Naive thymus-derived CD8-positive, alpha-beta T cell (primary cell): Measurements from ENCODE around the gene KCNK5. TPM values are rescaled to one million over a fixed set of nuclear protein-coding genes. Genes with fewer than 3 reads are reported as not detected.

Source experiments
- ATAC-seq, 2 donors: fragments of 150-1000 bp; cut with Tn5 transposase in 1 of 2; sonication (Bioruptor Pico), chemical (Tn5 transposase) in 1 of 2; 1 replicate in 1 of 2; 2 replicates in 1 of 2; pipeline ENCODE4 v1.10.0; 2021; ENCODE audit warnings: mild to moderate bottlenecking in 2 of 2, moderate library complexity in 2 of 2
- POLR2A ChIA-PET: fragments of 350-600 bp; sonication (Branson Sonifier 250); formaldehyde crosslinking; loops from one replicate; lab custom pipeline; 2021; ENCODE audit warnings: antibody characterized with exemption; lab: Charles Lee
- DNase-seq, 10 donors: peaks; one replicate each; pipeline versions ENCODE4 v3.0.0 to v3.0.0-alpha.2; 2020 to 2022
- H3K27ac Mint-ChIP-seq, 10 donors: one replicate each; pipeline ENCODE4 v1.8.0; 2020 to 2022; ENCODE audit warnings: mild to moderate bottlenecking in 10 of 10, mixed read lengths in 10 of 10, moderate library complexity in 4 of 10, inconsistent platforms in 1 of 10
- H3K27me3 Mint-ChIP-seq, 5 donors: one replicate each; pipeline ENCODE4 v1.8.0; 2021 to 2022; ENCODE audit warnings: mixed read lengths in 5 of 5
- H3K36me3 Mint-ChIP-seq, 3 donors: one replicate each; pipeline ENCODE4 v1.8.0; 2020 to 2022; ENCODE audit warnings: mixed read lengths in 3 of 3, mild to moderate bottlenecking in 2 of 3, inconsistent platforms in 1 of 3
- H3K4me1 Mint-ChIP-seq, 4 donors: one replicate each; pipeline ENCODE4 v1.8.0; 2021 to 2022; ENCODE audit warnings: mixed read lengths in 4 of 4
- H3K4me3 Mint-ChIP-seq, 10 donors: one replicate each; pipeline ENCODE4 v1.8.0; 2020 to 2022; ENCODE audit warnings: mild to moderate bottlenecking in 10 of 10, mixed read lengths in 10 of 10, moderate library complexity in 6 of 10, inconsistent platforms in 1 of 10
- H3K9me3 Mint-ChIP-seq, 9 donors: one replicate each; pipeline ENCODE4 v1.8.0; 2020 to 2022; ENCODE audit warnings: mixed read lengths in 9 of 9, mild to moderate bottlenecking in 3 of 9, inconsistent platforms in 1 of 9, moderate library complexity in 1 of 9
- polyA plus RNA-seq, 3 donors: library from polyadenylated mRNA; unstranded; fragments of 300-500 nt; fragmentation: Illumina TruSeq; gene quantifications; one replicate each; pipeline ENCODE4 v1.2.3, GENCODE V29; 2021
- total RNA-seq, 8 experiments: library from RNA in 2 of 8; stranded (reverse) in 2 of 8; gene quantifications; one replicate each; pipeline ENCODE4 v1.2.3 and lab custom pipeline; 2021 to 2026

Gene KCNK5, protein sequence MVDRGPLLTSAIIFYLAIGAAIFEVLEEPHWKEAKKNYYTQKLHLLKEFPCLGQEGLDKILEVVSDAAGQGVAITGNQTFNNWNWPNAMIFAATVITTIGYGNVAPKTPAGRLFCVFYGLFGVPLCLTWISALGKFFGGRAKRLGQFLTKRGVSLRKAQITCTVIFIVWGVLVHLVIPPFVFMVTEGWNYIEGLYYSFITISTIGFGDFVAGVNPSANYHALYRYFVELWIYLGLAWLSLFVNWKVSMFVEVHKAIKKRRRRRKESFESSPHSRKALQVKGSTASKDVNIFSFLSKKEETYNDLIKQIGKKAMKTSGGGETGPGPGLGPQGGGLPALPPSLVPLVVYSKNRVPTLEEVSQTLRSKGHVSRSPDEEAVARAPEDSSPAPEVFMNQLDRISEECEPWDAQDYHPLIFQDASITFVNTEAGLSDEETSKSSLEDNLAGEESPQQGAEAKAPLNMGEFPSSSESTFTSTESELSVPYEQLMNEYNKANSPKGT
- under 1 TPM; 0.11 to 0.16 TPM for total RNA-seq
- not detected for polyA plus RNA-seq
- total RNA-seq (lab: John Stamatoyannopoulos, UW) = 0.52 to 52.2 (median 1.2) reads per million in 6 experiments

DNA sequence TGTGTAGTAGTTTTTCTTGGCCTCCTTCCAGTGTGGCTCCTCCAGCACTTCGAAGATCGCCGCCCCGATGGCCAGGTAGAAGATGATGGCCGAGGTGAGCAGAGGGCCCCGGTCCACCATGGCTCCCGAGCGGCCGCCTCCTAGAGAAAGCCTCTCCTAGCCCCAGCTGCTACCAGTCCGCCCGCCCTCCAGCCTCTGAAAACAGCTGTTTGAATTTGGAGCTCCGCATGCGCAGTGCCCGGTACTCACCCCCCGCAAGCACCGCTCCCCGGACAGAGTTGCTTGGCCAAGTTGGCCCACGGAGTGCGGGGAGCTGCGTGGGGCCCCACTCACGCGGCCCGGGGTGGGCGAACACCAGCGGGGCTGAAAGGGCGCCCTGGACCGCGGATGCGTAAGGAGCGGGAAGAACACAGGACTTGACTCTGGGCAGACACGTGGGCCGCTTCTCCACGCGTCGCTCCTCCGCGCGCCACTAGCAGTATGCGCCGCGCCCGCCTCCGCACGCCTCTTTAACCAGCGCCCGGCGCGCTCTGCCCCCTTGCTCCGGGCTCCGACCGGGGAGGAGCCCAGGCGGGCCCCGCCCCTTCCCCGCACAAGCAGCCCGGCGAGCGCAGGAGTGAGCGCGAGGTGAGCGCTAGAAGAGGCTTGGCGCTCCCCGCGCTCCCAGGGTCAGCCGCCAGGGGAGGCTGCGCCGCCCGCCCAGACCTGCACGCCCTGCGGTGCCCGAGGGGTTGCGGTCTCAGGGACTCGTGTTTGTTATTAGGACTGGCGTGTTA lies at the start of gene KCNK5:
TSS of gene KCNK5 (minus strand) at position 484 of the 776 bp plus-strand sequence. CDS start at position 120, 364 bp downstream.
- DNase-seq (peak; percentile 41 to 71 (median 50)), ATAC-seq (peak; percentile 80 to 95)
- Mint-ChIP-seq H3K36me3 (no peaks in the 10 kb centered on the region), H3K27me3 (peaks cover 0 to 9% (median 3%) of the 10 kb centered on the region in 5 donors), H3K4me3 (peak within 1 kb of the TSS; percentile 68 to 83 (median 76)), H3K27ac (peak within 1 kb of the TSS in 4 of 10 donors; percentile 25 to 68 (median 49)), H3K9me3 (no peaks in the 10 kb centered on the region), H3K4me1 (peaks cover 18 to 45% (median 35%) of the 10 kb centered on the region in 4 donors)
- POLR2A ChIA-PET = no interaction called here

DNA sequence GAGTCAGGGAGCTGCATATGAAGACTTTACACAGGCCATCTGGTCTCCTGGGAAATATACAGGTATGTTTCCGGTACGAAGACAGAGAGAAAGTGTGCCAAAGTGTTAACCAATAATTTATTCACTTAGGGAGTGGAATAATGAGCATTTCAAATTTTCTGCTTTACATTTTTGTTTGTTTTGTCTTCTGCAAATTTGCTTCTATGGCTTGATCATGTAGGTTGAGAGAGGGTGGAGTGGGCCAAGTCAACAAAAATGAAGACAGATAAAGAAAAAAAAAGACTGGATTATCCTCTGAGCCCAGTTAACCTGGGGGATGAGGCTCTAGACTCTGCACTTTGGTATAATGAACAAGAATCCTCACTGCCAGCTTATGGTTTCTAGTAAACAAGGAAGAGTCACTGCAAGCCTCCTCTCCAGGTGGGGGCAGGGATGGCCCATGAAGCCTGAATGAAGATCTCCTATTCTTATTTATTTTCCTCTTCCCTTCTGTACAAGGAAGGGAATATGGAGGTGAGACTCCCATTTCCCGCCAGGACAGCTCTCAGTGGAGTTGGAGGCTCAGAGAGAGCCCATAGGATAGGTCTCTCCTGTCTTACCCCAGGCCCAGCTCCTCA lies 47.2 kb upstream of the KCNK5 start:
- H3K36me3 Mint-ChIP-seq = no peaks in the 10 kb centered on the region
- ATAC-seq (no peak), DNase-seq (no peak)
- H3K27me3 Mint-ChIP-seq = peaks cover 0 to 10% (median 0%) of the 10 kb centered on the region in 5 donors
- H3K4me3 Mint-ChIP-seq = no peak overlapping the region
- POLR2A ChIA-PET = no interaction called here
- no peak overlapping the region for H3K27ac Mint-ChIP-seq
- no peaks in the 10 kb centered on the region for H3K9me3 Mint-ChIP-seq
- H3K4me1 Mint-ChIP-seq = no peaks in the 10 kb centered on the region

DNA sequence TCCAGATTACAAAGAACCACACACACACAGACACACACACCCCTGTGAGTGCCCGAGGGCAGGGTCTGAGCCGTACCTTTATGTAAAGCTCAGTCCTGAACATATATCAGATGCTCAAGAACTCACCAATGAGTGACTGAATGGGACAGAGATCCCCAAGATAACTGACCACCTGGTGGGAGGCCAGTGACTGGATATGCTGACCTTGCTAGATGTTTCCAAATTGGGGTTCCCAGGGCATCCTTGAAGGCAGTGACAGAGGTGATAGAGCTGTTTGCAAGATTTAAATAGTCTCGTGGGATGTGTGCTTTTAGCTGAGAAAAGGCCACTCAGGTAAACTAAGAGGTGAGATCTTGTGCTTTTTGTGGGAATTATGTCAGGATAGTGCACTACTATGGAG lies 45.6 kb upstream of the KCNK5 start:
- no peak for DNase-seq
- Mint-ChIP-seq H3K4me1 (no peaks in the 10 kb centered on the region), H3K27ac (no peak overlapping the region), H3K36me3 (no peaks in the 10 kb centered on the region), H3K9me3 (no peaks in the 10 kb centered on the region), H3K4me3 (no peak overlapping the region), H3K27me3 (peaks cover 0 to 8% (median under 1%) of the 10 kb centered on the region in 5 donors)
- POLR2A ChIA-PET = no interaction called here
- no peak for ATAC-seq

DNA sequence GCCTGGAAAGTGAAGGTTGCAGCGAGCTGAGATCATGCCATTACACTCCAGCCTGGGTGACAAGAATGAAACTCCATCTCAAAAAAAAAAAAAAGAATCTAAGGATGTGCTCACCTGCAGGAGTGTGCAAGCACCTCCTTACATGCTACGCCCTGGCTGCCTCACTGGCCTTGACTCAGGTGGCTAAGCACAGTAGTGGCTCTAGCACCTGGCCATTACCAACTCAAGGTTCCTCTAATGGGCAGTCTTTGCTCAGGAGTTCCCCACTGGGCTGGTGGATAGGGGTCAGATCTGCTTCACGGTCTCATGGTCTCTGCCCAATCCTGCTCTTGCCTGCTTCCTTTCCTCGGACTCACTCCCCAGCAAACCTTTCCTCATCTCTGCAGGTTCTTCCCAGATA lies 45.2 kb upstream of the KCNK5 start:
- Mint-ChIP-seq H3K4me1 (no peaks in the 10 kb centered on the region), H3K9me3 (no peaks in the 10 kb centered on the region), H3K36me3 (no peaks in the 10 kb centered on the region), H3K4me3 (no peak overlapping the region), H3K27ac (no peak overlapping the region), H3K27me3 (peaks cover 0 to 8% (median 2%) of the 10 kb centered on the region in 5 donors)
- DNase-seq (no peak), ATAC-seq (no peak)
- POLR2A ChIA-PET = no interaction called here

GRCh38 chr6:39273406-39273821 lies 44.1 kb upstream of the KCNK5 start:
- POLR2A ChIA-PET = interaction anchor here (0.6 kb wide), 1 partner anchor 460 kb away, joined by 3 read pairs; no protein-coding TSS in a partner anchor
- no peak for DNase-seq

DNA sequence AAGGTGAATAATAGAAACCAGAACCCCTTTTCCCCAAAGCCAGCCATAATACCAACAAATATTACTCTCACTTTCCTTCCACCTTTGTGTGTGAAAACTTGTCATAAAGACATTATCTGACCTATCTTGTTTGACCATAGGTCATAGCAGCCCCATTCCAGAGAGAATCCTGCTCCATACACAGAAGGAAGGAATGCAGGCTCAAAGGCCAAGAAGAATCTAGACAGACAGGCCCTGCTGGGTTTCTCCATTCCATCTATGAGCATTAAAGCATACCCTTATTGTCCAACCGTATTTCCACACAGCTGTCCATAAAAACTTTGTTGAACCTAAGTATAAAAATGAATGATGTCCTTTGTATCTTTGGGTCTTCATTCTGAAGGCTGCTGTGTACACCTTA lies 40.7 kb upstream of the KCNK5 start:
- POLR2A ChIA-PET = no interaction called here
- Mint-ChIP-seq H3K27ac (no peak overlapping the region), H3K36me3 (no peaks in the 10 kb centered on the region), H3K4me3 (no peak overlapping the region), H3K27me3 (peaks cover 0 to 8% (median 2%) of the 10 kb centered on the region in 5 donors), H3K9me3 (no peaks in the 10 kb centered on the region), H3K4me1 (no peaks in the 10 kb centered on the region)
- DNase-seq = no peak
- ATAC-seq = no peak

More at GRCh38 chr6:39273406-39273821, 44.1 kb upstream of the KCNK5 start:
- Mint-ChIP-seq H3K4me1 (no peaks in the 10 kb centered on the region), H3K27me3 (peaks cover 0 to 8% (median 2%) of the 10 kb centered on the region in 5 donors), H3K9me3 (no peaks in the 10 kb centered on the region), H3K4me3 (no peak overlapping the region), H3K27ac (no peak overlapping the region), H3K36me3 (no peaks in the 10 kb centered on the region)
- no peak for ATAC-seq

DNA sequence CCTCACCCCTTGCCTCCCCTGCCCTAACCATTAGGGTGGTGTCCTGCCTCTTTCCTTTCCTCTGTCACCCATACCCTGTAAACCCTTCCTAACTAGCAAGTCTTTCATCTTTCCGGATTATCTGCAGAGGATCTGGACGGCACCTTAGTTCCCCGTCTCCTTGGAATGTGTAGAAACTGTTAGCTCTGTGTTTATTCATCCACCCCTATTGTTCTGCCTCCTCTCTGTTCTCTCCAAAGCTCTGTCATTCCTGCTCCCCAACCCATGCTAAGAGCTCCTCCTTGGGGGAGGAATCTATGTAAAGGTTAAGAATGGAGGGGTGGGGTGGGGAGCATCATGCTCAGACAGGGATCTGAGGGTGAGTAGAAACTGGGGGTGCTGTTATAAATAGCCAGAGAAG lies 39.4 kb upstream of the KCNK5 start:
- Mint-ChIP-seq H3K27me3 (peaks cover 0 to 6% (median 2%) of the 10 kb centered on the region in 5 donors), H3K36me3 (no peaks in the 10 kb centered on the region), H3K4me3 (no peak overlapping the region), H3K4me1 (no peaks in the 10 kb centered on the region), H3K9me3 (no peaks in the 10 kb centered on the region), H3K27ac (no peak overlapping the region)
- POLR2A ChIA-PET = no interaction called here
- ATAC-seq (no peak), DNase-seq (no peak)

DNA sequence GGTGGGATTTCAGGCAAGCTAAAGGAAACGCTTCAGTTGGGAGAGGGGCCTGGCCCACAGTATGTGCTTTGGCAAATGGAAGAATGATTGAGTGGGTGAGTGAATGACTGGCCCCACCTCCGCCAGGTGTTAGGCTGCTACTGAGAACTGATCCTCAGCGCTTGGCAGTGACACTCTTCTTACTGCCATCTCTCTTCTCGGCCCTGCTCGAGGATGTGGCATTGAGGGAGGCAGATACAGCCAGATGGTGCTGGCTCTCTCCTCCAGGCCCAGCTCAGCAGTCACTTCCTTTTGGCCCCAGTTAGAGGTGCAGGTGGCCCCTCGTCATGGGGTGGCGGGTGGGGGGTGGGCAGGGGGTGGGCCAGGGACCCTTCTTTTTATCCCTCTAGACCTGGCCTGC lies 38.9 kb upstream of the KCNK5 start:
- Mint-ChIP-seq H3K9me3 (no peaks in the 10 kb centered on the region), H3K4me1 (no peaks in the 10 kb centered on the region), H3K4me3 (no peak overlapping the region), H3K27ac (no peak overlapping the region), H3K36me3 (no peaks in the 10 kb centered on the region), H3K27me3 (peaks cover 0 to 4% (median 0%) of the 10 kb centered on the region in 5 donors)
- ATAC-seq (no peak), DNase-seq (no peak)
- POLR2A ChIA-PET = no interaction called here

DNA sequence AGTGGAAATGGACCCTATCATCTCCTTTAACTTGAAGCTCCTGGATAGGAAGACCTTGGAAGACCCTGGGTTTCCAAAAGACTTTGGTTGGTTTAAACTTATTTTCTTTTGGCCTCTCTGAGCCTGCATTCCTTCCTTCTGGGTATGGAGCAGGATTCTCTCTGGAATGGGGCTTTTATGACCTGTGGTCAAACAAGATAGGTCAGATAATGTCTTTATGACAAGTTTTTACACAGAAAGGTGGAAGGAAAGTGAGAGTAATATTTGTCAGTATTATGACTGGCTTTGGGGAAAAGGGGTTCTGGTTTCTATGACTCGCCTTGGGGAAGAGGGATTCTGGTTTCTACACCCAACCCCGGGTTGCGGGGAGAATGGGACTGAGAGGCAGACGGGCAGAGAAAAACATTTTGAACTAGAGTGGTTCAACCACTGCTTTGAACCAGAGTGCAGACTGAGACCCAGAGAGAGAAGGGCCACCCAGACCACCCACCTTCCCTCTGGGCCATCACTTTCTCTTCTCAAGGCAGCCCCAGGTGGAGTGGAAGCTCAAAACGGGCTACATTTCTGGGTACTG lies 37.6 kb upstream of the KCNK5 start:
- Mint-ChIP-seq H3K4me3 (no peak overlapping the region), H3K27ac (no peak overlapping the region), H3K9me3 (no peaks in the 10 kb centered on the region), H3K4me1 (no peaks in the 10 kb centered on the region), H3K27me3 (peaks cover 0 to 6% (median 2%) of the 10 kb centered on the region in 5 donors), H3K36me3 (no peaks in the 10 kb centered on the region)
- POLR2A ChIA-PET = no interaction called here
- ATAC-seq (no peak), DNase-seq (no peak)

DNA sequence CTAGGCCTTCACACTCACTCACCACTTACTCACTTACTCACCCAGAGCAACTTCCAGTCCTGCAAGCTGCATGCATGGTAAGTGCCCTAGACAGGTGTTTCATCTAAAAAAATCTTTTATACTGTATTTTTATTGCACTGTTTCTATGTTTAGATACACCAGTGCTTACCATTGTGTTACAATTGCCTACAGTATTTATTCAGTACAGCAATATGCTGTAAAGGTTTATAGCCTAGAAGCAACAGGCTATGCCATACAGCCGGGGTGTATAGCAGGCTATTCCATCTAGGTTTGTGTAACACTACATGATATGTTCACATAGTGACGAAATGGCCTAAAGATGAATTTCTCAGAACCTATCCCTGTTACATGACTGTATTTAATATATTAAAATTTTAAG lies 37.1 kb upstream of the KCNK5 start:
- peaks cover 2 to 11% (median 4%) of the 10 kb centered on the region in 5 donors for H3K27me3 Mint-ChIP-seq
- ATAC-seq (no peak), DNase-seq (no peak)
- H3K9me3 Mint-ChIP-seq = no peaks in the 10 kb centered on the region
- POLR2A ChIA-PET = no interaction called here
- no peaks in the 10 kb centered on the region for H3K36me3 Mint-ChIP-seq
- H3K4me3 Mint-ChIP-seq = no peak overlapping the region
- no peaks in the 10 kb centered on the region for H3K4me1 Mint-ChIP-seq
- H3K27ac Mint-ChIP-seq = no peak overlapping the region

GRCh38 chr6:39263303-39264037 lies 34.2 kb upstream of the KCNK5 start:
- Mint-ChIP-seq H3K27ac (no peak overlapping the region), H3K27me3 (peaks cover 4 to 29% (median 10%) of the 10 kb centered on the region in 5 donors), H3K4me3 (no peak overlapping the region), H3K9me3 (no peaks in the 10 kb centered on the region), H3K36me3 (no peaks in the 10 kb centered on the region), H3K4me1 (no peaks in the 10 kb centered on the region)
- no peak for ATAC-seq
- no peak for DNase-seq
- POLR2A ChIA-PET = no interaction called here

- no peak for ATAC-seq
- Mint-ChIP-seq H3K4me1 (no peaks in the 10 kb centered on the region), H3K27ac (no peak overlapping the region), H3K36me3 (no peaks in the 10 kb centered on the region), H3K27me3 (peaks cover 4 to 29% (median 10%) of the 10 kb centered on the region in 5 donors), H3K4me3 (no peak overlapping the region), H3K9me3 (no peaks in the 10 kb centered on the region)
- POLR2A ChIA-PET = no interaction called here
- no peak for DNase-seq
Observed at GRCh38 chr6:39261751-39262150, 32.5 kb upstream of the KCNK5 start.
